CD4-positive, CD25-positive, alpha-beta regulatory T cell (primary cell): ENCODE measurements around the gene SNIP1. TPM values are rescaled to one million over a fixed set of nuclear protein-coding genes. Genes with fewer than 3 reads are reported as not detected.
"Not testable (repeated sequence)": the region's sequence is repeated elsewhere in the genome, so short reads cannot be mapped to it uniquely, and the experiment has no call there.

Source experiments
- ATAC-seq, 2 donors: fragments of 150-1000 bp; cut with Tn5 transposase; one replicate each; pipeline ENCODE4 v1.10.0; 2021; ENCODE audit warnings: low read depth in 2 of 2, moderate number of reproducible peaks in 2 of 2, moderate library complexity in 1 of 2
- DNase-seq, 3 donors: peaks; one replicate each; pipeline versions ENCODE4 v3.0.0 to v3.0.0-alpha.2; 2012 to 2022; ENCODE audit warnings: mixed read lengths in 1 of 3
- H3K27ac ChIP-seq: one replicate; pipeline ENCODE4 v1.7.0; 2013; ENCODE audit warnings: mild to moderate bottlenecking, low read length; ENCODE audit not compliant: insufficient read depth, poor library complexity, severe bottlenecking
- H3K27me3 ChIP-seq: one replicate; pipeline ENCODE4 v1.7.0; 2013; ENCODE audit warnings: low read length; ENCODE audit not compliant: control insufficient read depth, insufficient read depth
- H3K36me3 ChIP-seq: one replicate; pipeline ENCODE4 v1.7.0; 2013; ENCODE audit warnings: mild to moderate bottlenecking, low read length, moderate library complexity; ENCODE audit not compliant: control insufficient read depth, insufficient read depth
- H3K4me1 ChIP-seq: 2 replicates; pipeline ENCODE4 v1.7.0; 2013; ENCODE audit warnings: mild to moderate bottlenecking, low read length; ENCODE audit not compliant: insufficient read depth, control insufficient read depth, poor library complexity, severe bottlenecking
- H3K4me3 ChIP-seq: one replicate; pipeline ENCODE4 v1.7.0; 2013; ENCODE audit warnings: low read depth, mild to moderate bottlenecking, low read length, moderate library complexity
- H3K9me3 ChIP-seq, 2 experiments: 1 replicate in 1 of 2; 2 replicates in 1 of 2; pipeline ENCODE4 v1.7.0; 2013; ENCODE audit warnings: low read length in 2 of 2, mild to moderate bottlenecking in 1 of 2, moderate library complexity in 1 of 2; ENCODE audit not compliant: control insufficient read depth in 2 of 2
- H3K27ac Mint-ChIP-seq, 3 donors: one replicate each; pipeline ENCODE4 v1.8.0; 2020 to 2022; ENCODE audit warnings: mild to moderate bottlenecking in 3 of 3, mixed read lengths in 3 of 3, moderate library complexity in 2 of 3
- H3K27me3 Mint-ChIP-seq: one replicate; pipeline ENCODE4 v1.8.0; 2022; ENCODE audit warnings: mild to moderate bottlenecking, mixed read lengths
- H3K36me3 Mint-ChIP-seq: one replicate; pipeline ENCODE4 v1.8.0; 2020; ENCODE audit warnings: mixed read lengths
- H3K4me1 Mint-ChIP-seq, 4 donors: one replicate each; pipeline ENCODE4 v1.8.0; 2020 to 2022; ENCODE audit warnings: mixed read lengths in 4 of 4, mild to moderate bottlenecking in 1 of 4
- H3K4me3 Mint-ChIP-seq, 4 donors: one replicate each; pipeline ENCODE4 v1.8.0; 2020 to 2022; ENCODE audit warnings: mild to moderate bottlenecking in 4 of 4, mixed read lengths in 4 of 4, moderate library complexity in 3 of 4
- H3K9me3 Mint-ChIP-seq, 7 donors: one replicate each; pipeline ENCODE4 v1.8.0; 2020 to 2022; ENCODE audit warnings: mixed read lengths in 7 of 7, mild to moderate bottlenecking in 3 of 7, moderate library complexity in 2 of 7
- polyA plus RNA-seq, 4 donors: library from polyadenylated mRNA; unstranded; fragments of 300-500 nt; fragmentation: Illumina TruSeq; gene quantifications; one replicate each; pipeline ENCODE4 v1.2.3, GENCODE V29; 2021
- total RNA-seq: library from RNA; stranded (reverse); gene quantifications from one replicate; pipeline ENCODE4 v1.2.3, GENCODE V29; 2022

SNIP1 gene
- total and polyA plus RNA-seq, 5 donors from 2014 or later, result 1.5 to 52.3 (median 5.2) TPM

- H3K4me1 ChIP-seq, result peaks cover 21% of the 10 kb centered on the region
- H3K4me3 ChIP-seq, result no peak overlapping the region
- Mint-ChIP-seq H3K27ac (peak overlapping the region in 1 of 3 donors; percentile 62), H3K27me3 (peaks cover 4% of the 10 kb centered on the region), H3K4me3 (peak overlapping the region; percentile 47 to 63 (median 55)), H3K9me3 (no peaks in the 10 kb centered on the region), H3K36me3 (peaks cover 27% of the 10 kb centered on the region), H3K4me1 (peaks cover 25 to 39% (median 30%) of the 10 kb centered on the region in 4 donors)
- H3K27me3 ChIP-seq, result no peaks in the 10 kb centered on the region
- no peak for DNase-seq
- ATAC-seq, result no peak
- H3K9me3 ChIP-seq, result no peaks in the 10 kb centered on the region
- H3K36me3 ChIP-seq, result peaks cover 40% of the 10 kb centered on the region
- H3K27ac ChIP-seq, result no peak overlapping the region
These were observed 39.6 kb upstream of the SNIP1 start for GRCh38 chr1:37593726-37594125.

GRCh38 chr1:37588939-37589338, 34.8 kb upstream of the SNIP1 start:
- ATAC-seq, result no peak
- DNase-seq, result no peak
- H3K4me3 ChIP-seq, result no peak overlapping the region
- peaks cover 15 to 30% (median 22%) of the 10 kb centered on the region in 4 donors for H3K4me1 Mint-ChIP-seq
- H3K27ac Mint-ChIP-seq, result no peak overlapping the region
- no peaks in the 10 kb centered on the region for H3K9me3 ChIP-seq
- no peak overlapping the region for H3K27ac ChIP-seq
- H3K27me3 Mint-ChIP-seq, result no peaks in the 10 kb centered on the region
- H3K4me1 ChIP-seq, result peaks cover 3% of the 10 kb centered on the region
- H3K36me3 ChIP-seq, result peaks cover 76% of the 10 kb centered on the region
- H3K36me3 Mint-ChIP-seq, result peaks cover 47% of the 10 kb centered on the region
- H3K9me3 Mint-ChIP-seq, result no peaks in the 10 kb centered on the region
- H3K27me3 ChIP-seq, result no peaks in the 10 kb centered on the region
- H3K4me3 Mint-ChIP-seq, result no peak overlapping the region

- H3K9me3 Mint-ChIP-seq, ATAC-seq, DNase-seq, H3K4me3 Mint-ChIP-seq, H3K9me3 ChIP-seq, H3K27me3 ChIP-seq, H3K4me3 ChIP-seq, H3K27ac ChIP-seq, H3K27me3 Mint-ChIP-seq, H3K4me1 ChIP-seq: not testable (repeated sequence)
- Mint-ChIP-seq H3K4me1 (peaks cover under 1 to 14% (median 9%) of the 10 kb centered on the region in 4 donors), H3K27ac (peak overlapping the region in 1 of 3 donors; percentile 11), H3K36me3 (peaks cover 59% of the 10 kb centered on the region)
- H3K36me3 ChIP-seq, result peaks cover 82% of the 10 kb centered on the region
These were observed 30.5 kb upstream of the SNIP1 start for GRCh38 chr1:37584544-37584943.

- no peak overlapping the region for H3K4me3 Mint-ChIP-seq
- peak overlapping the region in 1 of 3 donors; percentile 40 for H3K27ac Mint-ChIP-seq
- Histone ChIP-seq H3K4me1 (no peaks in the 10 kb centered on the region), H3K4me3 (no peak overlapping the region), H3K9me3 (no peaks in the 10 kb centered on the region), H3K27ac (no peak overlapping the region), H3K27me3 (no peaks in the 10 kb centered on the region), H3K36me3 (peaks cover 87% of the 10 kb centered on the region)
- DNase-seq (no peak), ATAC-seq (no peak)
- peaks cover 58% of the 10 kb centered on the region for H3K36me3 Mint-ChIP-seq
- no peaks in the 10 kb centered on the region for H3K9me3 Mint-ChIP-seq
- peaks cover 0 to 13% (median 7%) of the 10 kb centered on the region in 4 donors for H3K4me1 Mint-ChIP-seq
- no peaks in the 10 kb centered on the region for H3K27me3 Mint-ChIP-seq
These were observed 21.6 kb upstream of the SNIP1 start for GRCh38 chr1:37575692-37576091.

- Histone ChIP-seq H3K4me1 (no peaks in the 10 kb centered on the region), H3K27me3 (no peaks in the 10 kb centered on the region), H3K27ac (no peak overlapping the region), H3K4me3 (no peak overlapping the region), H3K9me3 (no peaks in the 10 kb centered on the region), H3K36me3 (peaks cover 84% of the 10 kb centered on the region)
- H3K27ac Mint-ChIP-seq, result no peak overlapping the region
- peaks cover 51% of the 10 kb centered on the region for H3K36me3 Mint-ChIP-seq
- DNase-seq (peak in 1 of 3 donors; percentile 35), ATAC-seq (no peak)
- H3K9me3 Mint-ChIP-seq, result no peaks in the 10 kb centered on the region
- H3K27me3 Mint-ChIP-seq, result no peaks in the 10 kb centered on the region
- H3K4me1 Mint-ChIP-seq, result peaks cover 0 to 13% (median 7%) of the 10 kb centered on the region in 4 donors
- no peak overlapping the region for H3K4me3 Mint-ChIP-seq
These were observed 20.9 kb upstream of the SNIP1 start for GRCh38 chr1:37574834-37575480.

- peaks cover 0 to 6% (median 0%) of the 10 kb centered on the region in 4 donors for H3K4me1 Mint-ChIP-seq
- peak overlapping the region in 1 of 3 donors; percentile 22 for H3K27ac Mint-ChIP-seq
- ATAC-seq, result no peak
- Histone ChIP-seq H3K27me3 (no peaks in the 10 kb centered on the region), H3K4me3 (no peak overlapping the region), H3K9me3 (no peaks in the 10 kb centered on the region), H3K36me3 (peaks cover 92% of the 10 kb centered on the region), H3K27ac (no peak overlapping the region), H3K4me1 (no peaks in the 10 kb centered on the region)
- H3K27me3 Mint-ChIP-seq, result no peaks in the 10 kb centered on the region
- no peak overlapping the region for H3K4me3 Mint-ChIP-seq
- no peaks in the 10 kb centered on the region for H3K9me3 Mint-ChIP-seq
- H3K36me3 Mint-ChIP-seq, result peaks cover 69% of the 10 kb centered on the region
- DNase-seq, result peak in 1 of 3 donors; percentile 58
These were observed 16.6 kb upstream of the SNIP1 start for GRCh38 chr1:37570528-37571334.

- no peaks in the 10 kb centered on the region for H3K27me3 Mint-ChIP-seq
- no peak overlapping the region for H3K4me3 ChIP-seq
- peaks cover 0 to 4% (median 0%) of the 10 kb centered on the region in 4 donors for H3K4me1 Mint-ChIP-seq
- peaks cover 67% of the 10 kb centered on the region for H3K36me3 ChIP-seq
- H3K27ac Mint-ChIP-seq, result no peak overlapping the region
- no peaks in the 10 kb centered on the region for H3K9me3 Mint-ChIP-seq
- H3K27ac ChIP-seq, result no peak overlapping the region
- H3K4me1 ChIP-seq, result no peaks in the 10 kb centered on the region
- peaks cover 48% of the 10 kb centered on the region for H3K36me3 Mint-ChIP-seq
- H3K9me3 ChIP-seq, result no peaks in the 10 kb centered on the region
- ATAC-seq, result no peak
- DNase-seq, result no peak
- no peaks in the 10 kb centered on the region for H3K27me3 ChIP-seq
- no peak overlapping the region for H3K4me3 Mint-ChIP-seq
These were observed 12.9 kb upstream of the SNIP1 start for GRCh38 chr1:37567023-37567422.
